Measurements from ENCODE around the gene KIFC1.

DNA sequence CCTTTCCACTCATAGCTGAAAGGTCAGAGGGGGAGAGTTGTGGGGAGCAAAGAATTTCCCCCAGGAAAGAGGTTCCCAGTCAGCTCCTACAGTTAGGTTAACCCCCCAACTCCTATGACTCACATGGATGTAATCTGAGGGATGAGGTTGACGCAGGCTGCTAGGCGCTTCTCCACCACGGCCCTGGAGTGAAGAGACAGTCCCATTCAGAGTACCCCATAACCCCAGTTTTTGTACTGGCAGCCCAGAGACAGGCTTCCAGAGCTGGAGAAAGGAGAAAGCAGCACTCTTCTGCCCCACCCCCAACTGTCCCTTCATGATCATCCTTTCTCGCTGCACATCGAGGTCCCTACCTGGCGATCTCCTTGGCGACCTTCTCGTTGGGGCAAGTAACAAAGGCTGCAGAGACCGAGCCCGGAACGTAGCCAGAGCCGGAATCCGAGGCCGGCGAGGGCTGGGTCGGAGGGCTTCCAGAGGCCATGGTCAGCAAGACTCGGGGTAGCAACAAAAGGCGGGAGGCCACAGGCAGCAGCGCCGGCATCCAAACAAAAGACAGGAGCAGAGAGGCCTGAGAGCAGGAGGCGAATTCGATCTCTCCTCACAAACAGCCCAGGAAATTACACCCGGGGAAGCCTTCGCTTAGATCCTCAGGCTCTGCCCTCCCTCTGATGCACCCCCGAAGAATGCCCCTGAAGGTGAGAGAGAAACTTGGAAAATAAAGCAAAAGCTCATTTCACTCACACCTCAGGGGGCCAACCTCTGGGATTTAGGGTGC, 25.7 kb downstream of the KIFC1 start:
- TF ChIP-seq, protein P1, sequence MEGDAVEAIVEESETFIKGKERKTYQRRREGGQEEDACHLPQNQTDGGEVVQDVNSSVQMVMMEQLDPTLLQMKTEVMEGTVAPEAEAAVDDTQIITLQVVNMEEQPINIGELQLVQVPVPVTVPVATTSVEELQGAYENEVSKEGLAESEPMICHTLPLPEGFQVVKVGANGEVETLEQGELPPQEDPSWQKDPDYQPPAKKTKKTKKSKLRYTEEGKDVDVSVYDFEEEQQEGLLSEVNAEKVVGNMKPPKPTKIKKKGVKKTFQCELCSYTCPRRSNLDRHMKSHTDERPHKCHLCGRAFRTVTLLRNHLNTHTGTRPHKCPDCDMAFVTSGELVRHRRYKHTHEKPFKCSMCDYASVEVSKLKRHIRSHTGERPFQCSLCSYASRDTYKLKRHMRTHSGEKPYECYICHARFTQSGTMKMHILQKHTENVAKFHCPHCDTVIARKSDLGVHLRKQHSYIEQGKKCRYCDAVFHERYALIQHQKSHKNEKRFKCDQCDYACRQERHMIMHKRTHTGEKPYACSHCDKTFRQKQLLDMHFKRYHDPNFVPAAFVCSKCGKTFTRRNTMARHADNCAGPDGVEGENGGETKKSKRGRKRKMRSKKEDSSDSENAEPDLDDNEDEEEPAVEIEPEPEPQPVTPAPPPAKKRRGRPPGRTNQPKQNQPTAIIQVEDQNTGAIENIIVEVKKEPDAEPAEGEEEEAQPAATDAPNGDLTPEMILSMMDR (conservative IDR thresholded peaks at IDR 0.05), result no peak
- TF ChIP-seq ZFX (IDR thresholded peaks at IDR 0.05), result no peak
